GM21529 (cell line): ENCODE measurements around the gene LPAR1.
"Not testable (repeated sequence)": the region's sequence is repeated elsewhere in the genome, so short reads cannot be mapped to it uniquely, and the experiment has no call there.

Experiments
- ATAC-seq: cut with Tn5 transposase; IDR thresholded peaks from one replicate; pipeline ENCODE4 v1.9.1; 2021; ENCODE audit not compliant: unreplicated experiment

LPAR1 gene

GRCh38 chr9:110826400-110826799 is 211.9 kb downstream of the LPAR1 start:
- ATAC-seq = not testable (repeated sequence)

- no peak for ATAC-seq
Observed at GRCh38 chr9:110825950-110826349, 212.3 kb downstream of the LPAR1 start.

GRCh38 chr9:110825129-110825528 is 213.1 kb downstream of the LPAR1 start:
- ATAC-seq = not testable (repeated sequence)
